ENCODE data around the gene SDC1. TPM values are rescaled to one million over a fixed set of nuclear protein-coding genes. Genes with fewer than 3 reads are reported as not detected.

Gene SDC1
- polyA plus RNA-seq, 3 donors: not detected

- no peaks in the 10 kb centered on the region for H3K79me2 ChIP-seq (ENCODE audit: insufficient read depth, low read length)
- H3K4me3 ChIP-seq (replicated peaks in 1 of 3; ENCODE audit: low read depth in 2 of 3, low read length in 3 of 3): no peak overlapping the region
- H4K20me1 ChIP-seq (ENCODE audit: insufficient read depth, low read length): no peaks in the 10 kb centered on the region
- no peak overlapping the region for H3K27ac ChIP-seq (ENCODE audit: low read depth in 1 of 2, low read length in 2 of 2)
- no peak overlapping the region for H3K4me3 Mint-ChIP-seq
- whole genome bisulfite sequencing (ENCODE audit: insufficient coverage): 98% methylated on average over 19 of the region's 25 CpGs
- H2AFZ ChIP-seq (ENCODE audit: insufficient read depth, low read depth, low read length, poor library complexity, severe bottlenecking): no peak overlapping the region
- H3K4me2 ChIP-seq (replicated peaks; ENCODE audit: extremely low read depth, low read length, poor library complexity, severe bottlenecking): no peak overlapping the region
- TF ChIP-seq CTCF (IDR thresholded peaks at IDR 0.05): no peak
- H3K27me3 ChIP-seq (ENCODE audit: control insufficient read depth in 2 of 2, insufficient read depth in 2 of 2, low read length in 2 of 2): no peaks in the 10 kb centered on the region
- intact Hi-C loops (cut with micrococcal nuclease): no loop called here
- no peak overlapping the region for H3K9ac ChIP-seq (ENCODE audit: insufficient read depth, low read length, poor library complexity, severe bottlenecking)
- no peak for DNase-seq
- H3K9me3 ChIP-seq (replicated peaks in 1 of 2; ENCODE audit: control insufficient read depth in 1 of 2, insufficient read depth in 1 of 2, low read length in 2 of 2): no peaks in the 10 kb centered on the region
- no peaks in the 10 kb centered on the region for H3K36me3 Mint-ChIP-seq
- H3K4me1 Mint-ChIP-seq: peaks cover 6% of the 10 kb centered on the region
- H3K9me3 Mint-ChIP-seq: no peaks in the 10 kb centered on the region
- H3K36me3 ChIP-seq (replicated peaks in 1 of 2; ENCODE audit: control insufficient read depth in 1 of 2, insufficient read depth in 2 of 2, low read length in 2 of 2): no peaks in the 10 kb centered on the region
- peaks cover 2 to 7% of the 10 kb centered on the region in 2 donors for H3K4me1 ChIP-seq (ENCODE audit: control insufficient read depth in 1 of 2, insufficient read depth in 2 of 2, low read length in 2 of 2)
- no peak overlapping the region for H3K27ac Mint-ChIP-seq
- H3K27me3 Mint-ChIP-seq (ENCODE audit: low read depth in 3 of 3): peaks cover 3 to 4% (median 4%) of the 10 kb centered on the region in 3 donors
Observed at GRCh38 chr2:20179755-20180594, 45.0 kb downstream of the SDC1 start.

DNA sequence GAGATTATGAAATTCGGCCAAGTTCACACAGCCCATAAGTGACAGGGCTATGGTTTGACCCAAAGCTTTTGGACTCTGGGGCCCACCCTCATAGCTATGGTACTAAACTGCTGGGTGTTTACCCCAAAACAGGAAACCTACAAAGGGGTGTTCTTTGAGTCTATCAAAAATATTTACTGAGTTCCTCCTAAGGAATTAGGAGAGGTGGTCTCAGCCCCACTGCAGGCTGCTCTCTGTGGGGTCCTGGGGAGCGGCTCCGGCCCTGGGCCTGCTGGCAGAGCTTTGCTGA lies 45.5 kb downstream of the SDC1 start:
- H3K36me3 Mint-ChIP-seq: no peaks in the 10 kb centered on the region
- H3K27ac ChIP-seq (ENCODE audit: low read depth in 1 of 2, low read length in 2 of 2): no peak overlapping the region
- H3K4me1 Mint-ChIP-seq: peaks cover 1% of the 10 kb centered on the region
- peaks cover 0 to 2% of the 10 kb centered on the region in 2 donors for H3K4me1 ChIP-seq (ENCODE audit: control insufficient read depth in 1 of 2, insufficient read depth in 2 of 2, low read length in 2 of 2)
- no peak overlapping the region for H3K4me3 Mint-ChIP-seq
- no peak overlapping the region for H2AFZ ChIP-seq (ENCODE audit: insufficient read depth, low read depth, low read length, poor library complexity, severe bottlenecking)
- intact Hi-C loops (cut with micrococcal nuclease): no loop called here
- no peak for DNase-seq
- no peaks in the 10 kb centered on the region for H3K9me3 Mint-ChIP-seq
- no peaks in the 10 kb centered on the region for H3K27me3 ChIP-seq (ENCODE audit: control insufficient read depth in 2 of 2, insufficient read depth in 2 of 2, low read length in 2 of 2)
- H3K36me3 ChIP-seq (replicated peaks in 1 of 2; ENCODE audit: control insufficient read depth in 1 of 2, insufficient read depth in 2 of 2, low read length in 2 of 2): no peaks in the 10 kb centered on the region
- no peak overlapping the region for H3K4me2 ChIP-seq (replicated peaks; ENCODE audit: extremely low read depth, low read length, poor library complexity, severe bottlenecking)
- no peak for TF ChIP-seq CTCF (IDR thresholded peaks at IDR 0.05)
- no peak overlapping the region for H3K4me3 ChIP-seq (replicated peaks in 1 of 3; ENCODE audit: low read depth in 2 of 3, low read length in 3 of 3)
- no peak overlapping the region for H3K9ac ChIP-seq (ENCODE audit: insufficient read depth, low read length, poor library complexity, severe bottlenecking)
- no peaks in the 10 kb centered on the region for H4K20me1 ChIP-seq (ENCODE audit: insufficient read depth, low read length)
- no peak overlapping the region for H3K27ac Mint-ChIP-seq
- 93% methylated on average over 3 of the region's 3 CpGs for WGBS (ENCODE audit: insufficient coverage)
- peaks cover 3 to 4% (median 3%) of the 10 kb centered on the region in 3 donors for H3K27me3 Mint-ChIP-seq (ENCODE audit: low read depth in 3 of 3)
- H3K9me3 ChIP-seq (replicated peaks in 1 of 2; ENCODE audit: control insufficient read depth in 1 of 2, insufficient read depth in 1 of 2, low read length in 2 of 2): no peaks in the 10 kb centered on the region
- no peaks in the 10 kb centered on the region for H3K79me2 ChIP-seq (ENCODE audit: insufficient read depth, low read length)

Data from CD14-positive monocyte (primary cell).